ENCODE measurements around the gene SBNO1.
"Not testable (repeated sequence)": the region's sequence is repeated elsewhere in the genome, so short reads cannot be mapped to it uniquely, and the experiment has no call there.

SBNO1 gene

DNA sequence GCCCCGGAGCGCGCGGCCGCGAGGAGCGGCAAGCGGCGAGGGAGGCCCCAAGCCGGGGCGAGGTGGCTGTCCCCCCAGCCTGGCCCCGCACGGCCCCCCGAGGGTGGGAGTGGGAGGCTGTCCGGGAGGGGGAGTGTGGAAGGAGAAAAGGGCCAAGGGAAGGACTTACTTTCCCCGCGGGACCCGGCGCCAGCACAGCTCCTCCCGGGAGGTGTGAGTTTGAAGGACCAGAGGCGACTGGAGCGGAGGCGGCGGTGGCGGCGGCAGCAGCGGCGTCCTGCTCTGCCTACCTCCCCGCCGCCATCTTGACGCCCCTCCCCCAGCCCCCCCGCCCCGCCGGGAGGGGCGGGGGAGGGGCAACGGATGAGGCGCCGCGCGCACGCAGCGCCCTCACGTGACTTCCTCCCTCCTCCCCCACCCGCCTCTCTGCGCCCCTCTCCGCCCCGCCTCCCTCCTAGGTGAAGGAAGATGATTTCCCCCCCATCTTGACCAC, at the start of gene SBNO1:
TSS of gene SBNO1 (minus strand) at position 316 of the 493 bp plus-strand sequence. CDS start 14,406 bp downstream, outside the sequence.
- Histone ChIP-seq H3K27ac (ENCODE audit: low read length) (peak within 1 kb of the TSS; percentile 94), H3K4me1 (ENCODE audit: control insufficient read depth, insufficient read depth, low read length) (peaks cover 22% of the 10 kb centered on the region), H3K9me3 (ENCODE audit: control insufficient read depth in 2 of 2, low read length in 2 of 2) (no peaks in the 10 kb centered on the region), H3K4me3 (ENCODE audit: low read length in 2 of 2) (peak within 1 kb of the TSS; percentile 85 to 86), H3K36me3 (ENCODE audit: control insufficient read depth in 2 of 2, insufficient read depth in 2 of 2, low read length in 2 of 2) (no peaks in the 10 kb centered on the region), H3K9ac (ENCODE audit: low read length in 2 of 2) (peak within 1 kb of the TSS; percentile 78 to 90), H3K27me3 (ENCODE audit: control insufficient read depth in 1 of 2, insufficient read depth in 2 of 2, low read length in 2 of 2) (no peaks in the 10 kb centered on the region)

DNA sequence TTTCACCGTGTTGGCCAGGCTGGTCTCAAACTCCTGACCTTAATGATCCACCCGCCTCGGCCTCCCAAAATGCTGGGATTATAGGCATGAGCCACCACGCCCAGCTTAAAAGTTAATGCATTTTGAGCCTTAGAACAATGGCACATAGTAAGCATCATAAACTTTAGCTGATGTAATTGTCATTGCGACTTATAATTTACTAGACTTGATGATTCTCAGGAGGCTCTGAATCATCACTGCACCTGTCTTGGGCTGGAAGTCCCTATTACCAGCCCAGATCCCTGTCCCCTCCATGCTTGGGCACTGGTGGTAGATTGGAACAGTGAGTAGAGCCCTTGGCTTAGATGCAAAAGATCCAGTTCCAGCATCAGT, 45.4 kb upstream of the SBNO1 start:
- Histone ChIP-seq H3K9ac (ENCODE audit: low read length in 2 of 2) (no peak overlapping the region), H3K36me3 (ENCODE audit: control insufficient read depth in 2 of 2, insufficient read depth in 2 of 2, low read length in 2 of 2) (peaks cover 13 to 22% of the 10 kb centered on the region in 2 donors), H3K4me1 (ENCODE audit: control insufficient read depth, insufficient read depth, low read length) (no peaks in the 10 kb centered on the region), H3K27me3 (ENCODE audit: control insufficient read depth in 1 of 2, insufficient read depth in 2 of 2, low read length in 2 of 2) (no peaks in the 10 kb centered on the region), H3K4me3 (ENCODE audit: low read length in 2 of 2) (no peak overlapping the region), H3K27ac (ENCODE audit: low read length) (no peak overlapping the region), H3K9me3 (ENCODE audit: control insufficient read depth in 2 of 2, low read length in 2 of 2) (no peaks in the 10 kb centered on the region)

DNA sequence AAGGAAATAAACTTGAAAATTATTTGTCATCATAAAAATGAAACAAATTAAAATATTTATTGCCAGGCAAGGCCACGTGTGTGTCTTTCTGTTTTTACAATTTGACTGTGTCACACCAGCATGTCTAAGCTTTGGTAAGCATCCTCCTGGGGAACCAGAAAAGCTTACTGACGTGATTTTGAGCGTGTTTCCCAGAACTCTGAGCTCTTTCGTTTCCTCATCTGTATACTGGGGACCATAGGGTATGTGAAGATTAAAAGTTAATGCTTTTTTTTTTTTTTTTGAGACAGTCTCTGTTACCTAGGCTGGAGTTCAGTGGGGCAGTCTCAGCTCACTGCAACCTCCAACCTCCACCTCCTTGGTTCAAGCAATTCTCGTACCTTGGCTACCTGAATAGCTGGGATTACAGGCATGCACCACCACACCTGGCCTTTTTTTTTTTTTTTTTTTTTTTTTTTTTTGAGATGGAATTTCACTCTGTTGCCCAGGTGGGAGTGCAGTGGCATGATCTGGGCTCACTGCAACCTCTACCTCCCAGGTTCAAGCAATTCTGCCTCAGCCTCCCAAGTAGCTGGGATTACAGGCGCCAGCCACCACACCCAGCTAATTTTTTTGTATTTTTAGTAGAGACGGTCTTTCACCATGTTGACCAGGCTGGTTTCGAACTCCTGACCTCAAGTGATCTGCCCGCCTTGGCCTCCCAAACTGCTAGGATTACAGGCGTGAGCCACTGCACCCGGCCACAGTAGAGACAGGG, 44.8 kb upstream of the SBNO1 start:
- not testable (repeated sequence) for H3K9ac ChIP-seq (ENCODE audit: low read length in 2 of 2); H3K27ac ChIP-seq (ENCODE audit: low read length)

DNA sequence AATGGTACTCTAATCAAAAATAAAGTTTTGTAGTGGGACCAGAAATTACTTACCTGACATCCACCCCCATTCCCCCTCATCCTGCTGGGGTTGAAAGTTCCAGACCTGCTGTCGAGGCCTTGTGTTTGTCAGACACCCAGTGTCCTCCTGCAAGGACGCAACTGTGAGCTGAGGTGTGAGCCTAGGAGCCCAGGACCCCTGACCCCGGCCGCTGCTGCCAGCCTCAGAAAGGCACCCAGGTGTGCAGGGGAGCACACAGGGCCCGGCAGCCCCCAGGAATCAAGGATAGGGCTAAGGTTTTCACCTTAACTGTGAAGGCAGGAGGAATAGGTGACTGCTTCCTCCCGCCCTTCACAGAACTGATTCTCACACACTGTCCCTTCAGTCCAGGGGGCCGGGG, 44.0 kb upstream of the SBNO1 start:
- peaks cover 26 to 35% of the 10 kb centered on the region in 2 donors for H3K36me3 ChIP-seq (ENCODE audit: control insufficient read depth in 2 of 2, insufficient read depth in 2 of 2, low read length in 2 of 2)
- H3K4me1 ChIP-seq (ENCODE audit: control insufficient read depth, insufficient read depth, low read length); H3K9ac ChIP-seq (ENCODE audit: low read length in 2 of 2); H3K27ac ChIP-seq (ENCODE audit: low read length); H3K9me3 ChIP-seq (ENCODE audit: control insufficient read depth in 2 of 2, low read length in 2 of 2); H3K4me3 ChIP-seq (ENCODE audit: low read length in 2 of 2); H3K27me3 ChIP-seq (ENCODE audit: control insufficient read depth in 1 of 2, insufficient read depth in 2 of 2, low read length in 2 of 2): not testable (repeated sequence)

More for the DNA sequence above, 44.8 kb upstream of the SBNO1 start:
- peaks cover 18 to 27% of the 10 kb centered on the region in 2 donors for H3K36me3 ChIP-seq (ENCODE audit: control insufficient read depth in 2 of 2, insufficient read depth in 2 of 2, low read length in 2 of 2)
- H3K4me1 ChIP-seq (ENCODE audit: control insufficient read depth, insufficient read depth, low read length); H3K4me3 ChIP-seq (ENCODE audit: low read length in 2 of 2); H3K9me3 ChIP-seq (ENCODE audit: control insufficient read depth in 2 of 2, low read length in 2 of 2); H3K27me3 ChIP-seq (ENCODE audit: control insufficient read depth in 1 of 2, insufficient read depth in 2 of 2, low read length in 2 of 2): not testable (repeated sequence)

DNA sequence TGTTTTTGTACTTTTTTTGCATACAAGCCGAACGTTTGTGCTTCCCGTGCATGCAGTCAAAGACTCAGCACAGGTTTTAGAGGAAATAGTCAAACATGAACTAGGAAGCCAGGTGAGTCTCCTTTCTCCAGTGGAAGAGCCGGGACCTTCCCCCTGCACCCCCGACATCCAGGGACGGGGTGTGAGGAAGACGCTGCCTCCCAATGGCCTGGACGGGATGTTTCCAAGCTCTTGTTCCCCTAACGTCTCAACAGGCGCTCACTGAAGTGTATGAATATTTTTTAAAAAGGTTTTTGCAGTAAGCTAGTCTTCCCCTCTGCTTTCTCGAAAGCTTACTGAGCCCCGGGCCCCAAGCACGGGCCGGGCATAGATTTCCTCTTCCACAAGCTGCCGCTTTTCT, 43.3 kb upstream of the SBNO1 start:
- not testable (repeated sequence) for H3K27ac ChIP-seq (ENCODE audit: low read length); H3K27me3 ChIP-seq (ENCODE audit: control insufficient read depth in 1 of 2, insufficient read depth in 2 of 2, low read length in 2 of 2); H3K4me3 ChIP-seq (ENCODE audit: low read length in 2 of 2); H3K9me3 ChIP-seq (ENCODE audit: control insufficient read depth in 2 of 2, low read length in 2 of 2); H3K9ac ChIP-seq (ENCODE audit: low read length in 2 of 2); H3K4me1 ChIP-seq (ENCODE audit: control insufficient read depth, insufficient read depth, low read length)
- peaks cover 31 to 42% of the 10 kb centered on the region in 2 donors for H3K36me3 ChIP-seq (ENCODE audit: control insufficient read depth in 2 of 2, insufficient read depth in 2 of 2, low read length in 2 of 2)

DNA sequence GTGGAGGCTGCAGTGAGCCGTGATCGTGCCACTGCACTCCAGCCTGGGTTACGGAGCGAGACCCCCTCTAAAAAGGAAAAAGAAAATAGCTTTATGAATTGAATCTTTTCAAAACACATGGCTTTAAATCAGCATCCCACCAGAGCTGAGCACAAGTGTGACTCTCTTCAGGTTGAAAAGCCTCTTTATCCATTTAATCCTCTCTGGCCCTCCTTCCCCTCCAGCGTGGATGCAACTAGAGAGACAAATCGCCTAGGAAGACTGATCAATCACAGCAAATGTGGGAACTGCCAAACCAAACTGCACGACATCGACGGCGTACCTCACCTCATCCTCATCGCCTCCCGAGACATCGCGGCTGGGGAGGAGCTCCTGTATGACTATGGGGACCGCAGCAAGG, 42.6 kb upstream of the SBNO1 start:
- not testable (repeated sequence) for H3K4me3 ChIP-seq (ENCODE audit: low read length in 2 of 2); H3K27me3 ChIP-seq (ENCODE audit: control insufficient read depth in 1 of 2, insufficient read depth in 2 of 2, low read length in 2 of 2); H3K27ac ChIP-seq (ENCODE audit: low read length); H3K9ac ChIP-seq (ENCODE audit: low read length in 2 of 2); H3K4me1 ChIP-seq (ENCODE audit: control insufficient read depth, insufficient read depth, low read length); H3K9me3 ChIP-seq (ENCODE audit: control insufficient read depth in 2 of 2, low read length in 2 of 2)
- peaks cover 35 to 45% of the 10 kb centered on the region in 2 donors for H3K36me3 ChIP-seq (ENCODE audit: control insufficient read depth in 2 of 2, insufficient read depth in 2 of 2, low read length in 2 of 2)

DNA sequence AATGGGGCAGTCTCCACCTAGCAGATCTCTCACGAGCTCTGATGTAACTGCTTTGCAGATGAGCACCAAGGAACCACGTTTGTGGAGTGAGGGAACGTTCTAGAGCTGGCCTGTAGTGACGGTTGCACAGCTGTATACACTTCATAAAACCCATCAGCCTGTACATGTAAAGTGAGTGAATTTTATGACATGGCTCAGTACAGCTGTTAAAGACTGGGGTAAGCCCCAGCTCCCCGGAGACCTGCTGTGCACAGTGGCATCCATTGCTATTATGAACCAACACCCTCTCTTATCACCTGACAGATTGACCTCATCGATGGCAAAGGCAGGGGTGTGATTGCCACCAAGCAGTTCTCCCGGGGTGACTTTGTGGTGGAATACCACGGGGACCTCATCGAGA, 39.9 kb upstream of the SBNO1 start:
- H3K4me1 ChIP-seq (ENCODE audit: control insufficient read depth, insufficient read depth, low read length) = peaks cover 8% of the 10 kb centered on the region
- H3K36me3 ChIP-seq (ENCODE audit: control insufficient read depth in 2 of 2, insufficient read depth in 2 of 2, low read length in 2 of 2) = peaks cover 34 to 45% of the 10 kb centered on the region in 2 donors
- H3K9ac ChIP-seq (ENCODE audit: low read length in 2 of 2) = no peak overlapping the region
- H3K4me3 ChIP-seq (ENCODE audit: low read length in 2 of 2) = no peak overlapping the region
- H3K27ac ChIP-seq (ENCODE audit: low read length) = no peak overlapping the region
- H3K27me3 ChIP-seq (ENCODE audit: control insufficient read depth in 1 of 2, insufficient read depth in 2 of 2, low read length in 2 of 2) = no peaks in the 10 kb centered on the region
- H3K9me3 ChIP-seq (ENCODE audit: control insufficient read depth in 2 of 2, low read length in 2 of 2) = no peaks in the 10 kb centered on the region

DNA sequence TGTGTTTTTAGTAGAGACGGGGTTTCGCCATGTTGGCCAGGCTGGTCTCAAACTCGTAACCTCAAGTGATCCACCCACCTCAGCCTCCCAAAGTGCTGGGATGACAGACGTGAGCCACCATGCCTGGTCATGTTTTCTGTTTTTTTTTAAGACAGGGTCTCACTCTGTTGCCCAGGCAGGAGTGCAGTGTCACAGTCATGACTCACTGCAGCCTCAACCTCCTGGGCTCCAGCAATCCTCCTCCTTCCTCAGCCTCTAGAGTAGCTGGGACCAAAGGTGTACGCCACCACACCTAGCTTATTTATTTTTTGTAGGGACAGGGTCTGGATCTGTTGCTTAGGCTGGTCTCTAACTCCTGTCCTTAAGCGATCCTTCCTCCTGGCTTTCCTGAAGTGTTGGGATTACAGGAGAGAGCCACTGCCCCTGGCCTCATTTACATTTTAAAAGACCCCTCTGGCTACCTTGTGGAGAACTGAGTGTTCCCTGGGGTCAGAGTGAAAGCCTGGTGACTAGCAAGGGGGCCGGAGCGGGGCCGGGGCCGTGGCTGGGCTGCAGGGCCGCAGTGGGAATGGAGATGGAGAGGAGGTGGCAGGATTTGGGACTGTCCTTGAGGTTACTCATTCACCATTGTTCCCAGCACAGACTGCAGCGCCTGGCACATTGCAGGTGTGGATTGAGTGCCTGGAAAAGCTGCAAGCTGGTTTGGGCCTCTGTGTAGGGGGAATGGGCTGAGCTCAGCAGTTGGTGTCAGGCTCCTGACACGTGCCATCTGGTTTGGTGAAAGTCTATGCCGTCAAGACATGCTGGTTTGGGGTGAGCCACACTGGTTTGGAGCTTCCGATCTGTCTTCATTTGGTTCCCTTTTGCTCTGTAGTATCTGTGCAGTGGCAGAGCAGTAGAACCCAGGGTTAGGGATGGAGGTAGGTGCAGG, 37.4 kb upstream of the SBNO1 start:
- Histone ChIP-seq H3K36me3 (ENCODE audit: control insufficient read depth in 2 of 2, insufficient read depth in 2 of 2, low read length in 2 of 2) (peaks cover 36 to 45% of the 10 kb centered on the region in 2 donors), H3K9me3 (ENCODE audit: control insufficient read depth in 2 of 2, low read length in 2 of 2) (no peaks in the 10 kb centered on the region), H3K9ac (ENCODE audit: low read length in 2 of 2) (no peak overlapping the region), H3K4me3 (ENCODE audit: low read length in 2 of 2) (no peak overlapping the region), H3K27ac (ENCODE audit: low read length) (no peak overlapping the region), H3K27me3 (ENCODE audit: control insufficient read depth in 1 of 2, insufficient read depth in 2 of 2, low read length in 2 of 2) (no peaks in the 10 kb centered on the region), H3K4me1 (ENCODE audit: control insufficient read depth, insufficient read depth, low read length) (peaks cover 25% of the 10 kb centered on the region)

DNA sequence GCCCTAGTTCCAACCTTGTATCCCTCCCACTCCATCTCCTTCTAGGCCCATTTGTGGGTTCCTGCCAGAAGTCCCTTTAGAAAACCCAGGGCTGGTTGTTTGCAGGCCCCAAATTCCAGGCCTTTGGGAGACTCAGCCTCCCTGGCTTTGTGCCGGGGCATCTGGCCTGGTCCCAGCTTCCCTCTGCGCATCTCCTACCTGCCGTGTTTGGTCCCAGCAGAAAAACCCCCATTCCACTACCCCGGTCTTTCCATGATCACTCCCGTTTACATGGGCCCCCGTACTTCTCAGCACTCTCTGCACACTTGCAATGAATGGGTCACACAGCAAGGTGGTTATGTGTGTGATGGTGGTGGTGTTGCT, 34.6 kb upstream of the SBNO1 start:
- H3K9ac ChIP-seq (ENCODE audit: low read length in 2 of 2) = peak overlapping the region in 1 of 2 donors; percentile 36
- no peaks in the 10 kb centered on the region for H3K27me3 ChIP-seq (ENCODE audit: control insufficient read depth in 1 of 2, insufficient read depth in 2 of 2, low read length in 2 of 2)
- no peaks in the 10 kb centered on the region for H3K9me3 ChIP-seq (ENCODE audit: control insufficient read depth in 2 of 2, low read length in 2 of 2)
- H3K4me1 ChIP-seq (ENCODE audit: control insufficient read depth, insufficient read depth, low read length) = peaks cover 32% of the 10 kb centered on the region
- peak overlapping the region in 1 of 2 donors; percentile 49 for H3K4me3 ChIP-seq (ENCODE audit: low read length in 2 of 2)
- peak overlapping the region; percentile 41 for H3K27ac ChIP-seq (ENCODE audit: low read length)
- H3K36me3 ChIP-seq (ENCODE audit: control insufficient read depth in 2 of 2, insufficient read depth in 2 of 2, low read length in 2 of 2) = peaks cover 47 to 49% of the 10 kb centered on the region in 2 donors

DNA sequence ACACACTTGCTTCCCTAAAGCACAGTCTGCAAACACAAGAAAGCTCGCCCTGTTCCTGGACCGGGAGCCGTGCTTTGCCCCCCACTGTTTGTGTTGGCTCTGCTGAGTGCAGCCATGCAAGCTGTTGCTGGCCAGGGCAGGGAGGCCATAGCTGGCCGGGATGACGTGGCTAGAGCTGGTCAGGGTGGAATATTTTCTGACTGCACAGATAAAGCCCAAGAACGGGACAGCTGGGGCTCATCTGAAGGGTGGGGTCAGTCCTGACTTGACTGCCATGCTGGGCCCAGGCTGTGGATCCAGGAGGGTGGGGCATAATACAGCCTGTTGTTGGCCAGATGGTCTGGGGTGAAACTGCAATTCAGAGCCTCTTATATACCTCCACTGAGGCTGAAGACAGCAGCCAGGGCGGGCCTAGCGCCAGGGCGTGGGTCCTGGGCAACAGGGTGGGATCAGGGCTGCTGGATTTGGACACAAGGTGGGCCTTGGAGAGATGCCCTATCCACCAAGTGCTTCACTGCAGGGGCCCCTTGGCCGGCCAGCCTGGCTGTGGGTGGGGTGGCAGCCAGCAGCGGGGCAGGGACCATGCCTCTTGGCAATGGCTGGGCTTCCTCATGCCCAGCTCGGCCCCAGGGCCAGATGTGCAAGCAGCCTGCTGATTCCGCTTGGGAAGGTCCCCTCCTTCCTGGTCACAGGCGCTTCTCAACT, 34.1 kb upstream of the SBNO1 start:
- Histone ChIP-seq H3K4me1 (ENCODE audit: control insufficient read depth, insufficient read depth, low read length) (peaks cover 32% of the 10 kb centered on the region), H3K9ac (ENCODE audit: low read length in 2 of 2) (peak overlapping the region in 1 of 2 donors; percentile 36), H3K9me3 (ENCODE audit: control insufficient read depth in 2 of 2, low read length in 2 of 2) (no peaks in the 10 kb centered on the region), H3K27ac (ENCODE audit: low read length) (peak overlapping the region; percentile 41), H3K27me3 (ENCODE audit: control insufficient read depth in 1 of 2, insufficient read depth in 2 of 2, low read length in 2 of 2) (no peaks in the 10 kb centered on the region), H3K36me3 (ENCODE audit: control insufficient read depth in 2 of 2, insufficient read depth in 2 of 2, low read length in 2 of 2) (peaks cover 42 to 44% of the 10 kb centered on the region in 2 donors), H3K4me3 (ENCODE audit: low read length in 2 of 2) (peak overlapping the region in 1 of 2 donors; percentile 49)
